ENCODE results near the gene LOC101059915.
A peak's percentile ranks its signal among the peaks of the same experiment; 100 is the strongest.

Gene LOC101059915

GRCh38 chrX:71652405-71652804, 14.9 kb upstream of the LOC101059915 start:
- H4K5ac ChIP-seq (ENCODE audit: insufficient read length, low read depth, low read length): no peak overlapping the region
- H3K9me3 Mint-ChIP-seq: peaks cover 60 to 73% of the 10 kb centered on the region in 2 experiments
- no peak overlapping the region for H3K27ac ChIP-seq (ENCODE audit: insufficient read length, low read depth, low read length)
- no peaks in the 10 kb centered on the region; the same call in 1 of the 2 replicates for H3K27me3 Mint-ChIP-seq (ENCODE audit: low read depth)
- DNase-seq: no peak
- H2AK5ac ChIP-seq (ENCODE audit: insufficient read length, low read length): no peak overlapping the region
- no peak overlapping the region for H2BK5ac ChIP-seq (ENCODE audit: insufficient read length, low read length)
- no peaks in the 10 kb centered on the region for H3K23me2 ChIP-seq (ENCODE audit: insufficient read length, low read depth, low read length, poor library complexity, severe bottlenecking)
- H3K18ac ChIP-seq (ENCODE audit: insufficient read length, low read depth, low read length): no peak overlapping the region
- H3K27ac Mint-ChIP-seq: no peak overlapping the region
- H3K14ac ChIP-seq (ENCODE audit: insufficient read depth, low read length): no peak overlapping the region
- H3K4me3 Mint-ChIP-seq: no peak overlapping the region
- H3K4me1 Mint-ChIP-seq: peaks cover 0 to 4% of the 10 kb centered on the region in 2 experiments; a peak in 3 of 4 replicates
- no CpG with 5 or more reads among the region's 2 CpGs for whole genome bisulfite sequencing (ENCODE audit: extremely low coverage, insufficient read length, low lambda C conversion rate)
- H3K56ac ChIP-seq (ENCODE audit: insufficient read length, low read depth, low read length): no peak overlapping the region
- H2AFZ ChIP-seq (ENCODE audit: low read length): no peak overlapping the region
- H3K79me2 ChIP-seq (ENCODE audit: insufficient read depth, low read length): no peaks in the 10 kb centered on the region
- no peaks in the 10 kb centered on the region for H3K79me1 ChIP-seq (ENCODE audit: insufficient read depth, low read depth, low read length, poor library complexity, severe bottlenecking)
- no peak overlapping the region for H3T11ph ChIP-seq (ENCODE audit: low read length)
- no peaks in the 10 kb centered on the region for H3K4me1 ChIP-seq (ENCODE audit: insufficient read depth, low read length)
- no peaks in the 10 kb centered on the region for H3K27me3 ChIP-seq (ENCODE audit: insufficient read depth, low read length)
- no peak overlapping the region for H2BK15ac ChIP-seq (ENCODE audit: low read depth, low read length)
- no peak overlapping the region for H2BK12ac ChIP-seq (ENCODE audit: insufficient read length, low read depth, low read length)
- H3K4me2 ChIP-seq (ENCODE audit: insufficient read depth, insufficient read length, low read length): no peak overlapping the region
- H3K23ac ChIP-seq (ENCODE audit: insufficient read length, low read depth, low read length): no peak overlapping the region
- H2BK120ac ChIP-seq (ENCODE audit: low read depth, low read length, poor library complexity, severe bottlenecking): no peak overlapping the region
- no peak overlapping the region for H2BK20ac ChIP-seq (ENCODE audit: low read depth, low read length, poor library complexity, severe bottlenecking)
- peaks cover 7% of the 10 kb centered on the region for H3K9me3 ChIP-seq (ENCODE audit: control insufficient read depth, low read depth, low read length)
- H3K36me3 Mint-ChIP-seq (ENCODE audit: insufficient read depth in 1 of 3, low read depth in 3 of 3): peaks cover 0 to 1% (median 0%) of the 10 kb centered on the region in 3 experiments; a peak in 1 of 7 replicates
- TF ChIP-seq CTCF (conservative IDR thresholded peaks at IDR 0.05): peak; percentile 70
- no peak overlapping the region for H4K91ac ChIP-seq (ENCODE audit: insufficient read length, low read depth, low read length)
- H4K20me1 ChIP-seq (ENCODE audit: control insufficient read depth, insufficient read depth, insufficient read length): no peaks in the 10 kb centered on the region
- no peak overlapping the region for H4K8ac ChIP-seq (replicated peaks; ENCODE audit: insufficient read length, low read depth, low read length)
- no peak overlapping the region for H3K9ac ChIP-seq (ENCODE audit: extremely low read depth, insufficient read length, low read length)
- H3K4ac ChIP-seq (ENCODE audit: low read depth, low read length): no peak overlapping the region
